DND-41 (cell line): ENCODE measurements around the gene SYNJ1.
"Not testable (repeated sequence)": the region's sequence is repeated elsewhere in the genome, so short reads cannot be mapped to it uniquely, and the experiment has no call there.

Experiments
- ATAC-seq: fragments of 200-7000 bp; cut with Tn5 transposase; 3 replicates; pipeline ENCODE4 v1.9.1; 2021; ENCODE audit warnings: low read depth; ENCODE audit not compliant: insufficient read depth
- DNase-seq: peaks from one replicate; pipeline ENCODE4 v3.0.0-alpha.2; 2020
- H2AFZ ChIP-seq: 2 replicates; pipeline ENCODE4 v1.6.0; 2012; ENCODE audit warnings: low read depth, low read length
- H3K27ac ChIP-seq: 2 replicates; pipeline ENCODE4 v1.5.1; 2012; ENCODE audit warnings: low read length, inconsistent platforms
- H3K27me3 ChIP-seq: fragments of 200-600 bp; sonication (generic); 2 replicates; pipeline ENCODE4 v1.6.0; 2012; ENCODE audit warnings: low read length, mild to moderate bottlenecking, inconsistent platforms; ENCODE audit not compliant: insufficient read depth, poor library complexity
- H3K36me3 ChIP-seq: 2 replicates; pipeline ENCODE4 v1.5.1; 2012; ENCODE audit warnings: low read length, inconsistent platforms; ENCODE audit not compliant: insufficient read depth
- H3K4me1 ChIP-seq: 2 replicates; pipeline ENCODE4 v1.5.1; 2012; ENCODE audit warnings: mild to moderate bottlenecking, low read length; ENCODE audit not compliant: insufficient read depth
- H3K4me2 ChIP-seq: 2 replicates; pipeline ENCODE4 v1.6.0; 2012; ENCODE audit warnings: mild to moderate bottlenecking, moderate library complexity, low read length, inconsistent platforms; ENCODE audit not compliant: insufficient read depth
- H3K4me3 ChIP-seq, 2 experiments: fragments of 200-600 bp in 1 of 2; shearing (Covaris generic) in 1 of 2; 2 replicates each; pipeline ENCODE4 v1.5.1; 2012 to 2016; ENCODE audit warnings: inconsistent platforms in 2 of 2, low read length in 2 of 2, mild to moderate bottlenecking in 2 of 2, low read depth in 1 of 2, moderate library complexity in 1 of 2
- H3K79me2 ChIP-seq: 2 replicates; pipeline ENCODE4 v1.6.0; 2012; ENCODE audit warnings: low read length, inconsistent platforms; ENCODE audit not compliant: insufficient read depth
- H3K9ac ChIP-seq: 2 replicates; pipeline ENCODE4 v1.6.0; 2012; ENCODE audit warnings: low read depth, mild to moderate bottlenecking, inconsistent platforms, low read length, moderate library complexity
- H3K9me3 ChIP-seq: 2 replicates; pipeline ENCODE4 v1.5.1; 2012; ENCODE audit warnings: low read length, moderate library complexity, mild to moderate bottlenecking, inconsistent platforms; ENCODE audit not compliant: insufficient read depth, severe bottlenecking
- H4K20me1 ChIP-seq: 2 replicates; pipeline ENCODE4 v1.6.0; 2012; ENCODE audit warnings: low read length; ENCODE audit not compliant: insufficient read depth
- CTCF ChIP-seq: IDR thresholded peaks from 2 replicates; pipeline ENCODE4 v1.5.1; 2012; ENCODE audit warnings: borderline replicate concordance, low read length, moderate library complexity, mild to moderate bottlenecking; ENCODE audit not compliant: poor library complexity, severe bottlenecking; ENCODE audit errors: extremely low read depth
- EZH2 ChIP-seq: IDR thresholded peaks from 3 replicates; pipeline ENCODE4 v1.6.1; 2012; ENCODE audit warnings: borderline replicate concordance, low read depth, mild to moderate bottlenecking, moderate library complexity, low read length, inconsistent platforms; ENCODE audit not compliant: severe bottlenecking

SYNJ1 gene

GRCh38 chr21:32727687-32728455 lies at the start of gene SYNJ1:
SYNJ1 (minus strand) TSS chr21:32728013; CDS start chr21:32726895, 1,118 bp downstream.
- H4K20me1 ChIP-seq: no peaks in the 10 kb centered on the region
- peak; percentile 87 for ATAC-seq
- H3K27ac ChIP-seq: peak within 1 kb of the TSS; percentile 81
- peak within 1 kb of the TSS; percentile 81 for H3K4me2 ChIP-seq
- H3K4me1 ChIP-seq: peaks cover 26% of the 10 kb centered on the region
- peak within 1 kb of the TSS; percentile 81 for H3K9ac ChIP-seq
- H3K4me3 ChIP-seq: peak within 1 kb of the TSS; percentile 72 to 77
- no peaks in the 10 kb centered on the region for H3K27me3 ChIP-seq
- H2AFZ ChIP-seq: peak within 1 kb of the TSS; percentile 96
- peaks cover 29% of the 10 kb centered on the region for H3K79me2 ChIP-seq
- H3K36me3 ChIP-seq: 0 out of 2 replicates have a peak, but pooled peaks cover under 1% of the 10 kb centered on the region
- no peak for TF ChIP-seq CTCF
- no peak for TF ChIP-seq EZH2
- H3K9me3 ChIP-seq: no peaks in the 10 kb centered on the region
- DNase-seq: peak; percentile 93

GRCh38 chr21:32777269-32777668 lies 49.5 kb upstream of the SYNJ1 start:
- no peak overlapping the region for H3K4me2 ChIP-seq
- no peak overlapping the region for H2AFZ ChIP-seq
- 0 out of 2 replicates have a peak, but pooled peaks cover 5% of the 10 kb centered on the region for H3K36me3 ChIP-seq
- no peaks in the 10 kb centered on the region for H3K9me3 ChIP-seq
- H4K20me1 ChIP-seq: no peaks in the 10 kb centered on the region
- no peak overlapping the region for H3K4me3 ChIP-seq
- DNase-seq (no peak), ATAC-seq (no peak)
- H3K27ac ChIP-seq: no peak overlapping the region
- H3K79me2 ChIP-seq: peaks cover 17% of the 10 kb centered on the region
- H3K9ac ChIP-seq: no peak overlapping the region
- H3K4me1 ChIP-seq: peaks cover 10% of the 10 kb centered on the region
- H3K27me3 ChIP-seq: no peaks in the 10 kb centered on the region
- TF ChIP-seq CTCF (no peak), EZH2 (no peak)

GRCh38 chr21:32776743-32777142 lies 48.9 kb upstream of the SYNJ1 start:
- peaks cover 10% of the 10 kb centered on the region for H3K4me1 ChIP-seq
- H2AFZ ChIP-seq: no peak overlapping the region
- no peak overlapping the region for H3K27ac ChIP-seq
- H3K4me2 ChIP-seq: no peak overlapping the region
- no peak overlapping the region for H3K9ac ChIP-seq
- no peak overlapping the region for H3K4me3 ChIP-seq
- H3K27me3 ChIP-seq: no peaks in the 10 kb centered on the region
- H3K79me2 ChIP-seq: peaks cover 19% of the 10 kb centered on the region
- TF ChIP-seq CTCF: no peak
- no peak for TF ChIP-seq EZH2
- DNase-seq (no peak), ATAC-seq (no peak)
- no peaks in the 10 kb centered on the region for H3K9me3 ChIP-seq
- 0 out of 2 replicates have a peak, but pooled peaks cover 5% of the 10 kb centered on the region for H3K36me3 ChIP-seq
- no peaks in the 10 kb centered on the region for H4K20me1 ChIP-seq

GRCh38 chr21:32773048-32773344 lies 45.2 kb upstream of the SYNJ1 start:
- Histone ChIP-seq H3K36me3 (peaks cover 26% of the 10 kb centered on the region), H4K20me1 (peaks cover 28% of the 10 kb centered on the region), H3K4me3 (peak overlapping the region; percentile 54 to 63; a peak in 3 of 4 replicates), H2AFZ (peak overlapping the region; percentile 81), H3K79me2 (peaks cover 55% of the 10 kb centered on the region), H3K4me2 (peak overlapping the region; percentile 70), H3K27ac (peak overlapping the region; percentile 85), H3K4me1 (peaks cover 36% of the 10 kb centered on the region), H3K9ac (peak overlapping the region; percentile 73)
- not testable (repeated sequence) for H3K9me3 ChIP-seq, ATAC-seq, H3K27me3 ChIP-seq, DNase-seq
